ENCODE data around the gene PLLP. TPM values are rescaled to one million over a fixed set of nuclear protein-coding genes. Genes with fewer than 3 reads are reported as not detected.
A peak's percentile ranks its signal among the peaks of the same experiment; 100 is the strongest.
"Not testable (repeated sequence)": the region's sequence is repeated elsewhere in the genome, so short reads cannot be mapped to it uniquely, and the experiment has no call there.

Gene PLLP
- total RNA-seq, 1 donor from 2014 or later, result 104 TPM

- Histone ChIP-seq H3K4me1 (peaks cover 42% of the 10 kb centered on the region), H3K9me3 (no peaks in the 10 kb centered on the region), H3K4me3 (no peak overlapping the region), H3K36me3 (no peaks in the 10 kb centered on the region), H3K27me3 (no peaks in the 10 kb centered on the region), H3K27ac (peak overlapping the region; percentile 36)
- intact Hi-C loops (cut with DNase I), result no loop called here
- ATAC-seq (no peak), DNase-seq (no peak)
- TF ChIP-seq CTCF (IDR thresholded peaks at IDR 0.05), result no peak
Observed at GRCh38 chr16:57270221-57271062, 14.0 kb downstream of the PLLP start.

GRCh38 chr16:57268804-57269800 is 15.4 kb downstream of the PLLP start:
- Histone ChIP-seq H3K36me3 (no peaks in the 10 kb centered on the region), H3K27ac (peak overlapping the region; percentile 66), H3K4me3 (no peak overlapping the region), H3K4me1 (peaks cover 47% of the 10 kb centered on the region), H3K27me3 (no peaks in the 10 kb centered on the region), H3K9me3 (no peaks in the 10 kb centered on the region)
- ATAC-seq, result peak; percentile 55
- intact Hi-C loops (cut with DNase I), result no loop called here
- no peak for TF ChIP-seq CTCF (IDR thresholded peaks at IDR 0.05)
- DNase-seq, result peak; percentile 77

- ATAC-seq; H3K9me3 ChIP-seq; H3K36me3 ChIP-seq; H3K27me3 ChIP-seq; intact Hi-C loops (cut with DNase I); DNase-seq; H3K4me3 ChIP-seq: not testable (repeated sequence)
- H3K4me1 ChIP-seq, result peaks cover 52% of the 10 kb centered on the region
- H3K27ac ChIP-seq, result peak overlapping the region; percentile 86
Observed at GRCh38 chr16:57267343-57267742, 17.1 kb downstream of the PLLP start.

GRCh38 chr16:57266531-57267260 is 17.8 kb downstream of the PLLP start:
- intact Hi-C loops (cut with DNase I), result no loop called here
- H3K36me3 ChIP-seq, result no peaks in the 10 kb centered on the region
- peak overlapping the region; percentile 86 for H3K27ac ChIP-seq
- H3K9me3 ChIP-seq, result no peaks in the 10 kb centered on the region
- no peak for DNase-seq
- peaks cover 49% of the 10 kb centered on the region for H3K4me1 ChIP-seq
- TF ChIP-seq CTCF (IDR thresholded peaks at IDR 0.05), result no peak
- no peaks in the 10 kb centered on the region for H3K27me3 ChIP-seq
- H3K4me3 ChIP-seq, result peak overlapping the region; percentile 16
- no peak for ATAC-seq

- Histone ChIP-seq H3K9me3 (no peaks in the 10 kb centered on the region), H3K27ac (peak overlapping the region; percentile 86), H3K4me3 (peak overlapping the region; percentile 16), H3K36me3 (no peaks in the 10 kb centered on the region), H3K27me3 (no peaks in the 10 kb centered on the region), H3K4me1 (peaks cover 43% of the 10 kb centered on the region)
- ATAC-seq (peak; percentile 87), DNase-seq (peak; percentile 93)
- no peak for TF ChIP-seq CTCF (IDR thresholded peaks at IDR 0.05)
- intact Hi-C loops (cut with DNase I), result no loop called here
Observed at GRCh38 chr16:57265850-57266530, 18.5 kb downstream of the PLLP start.
